ENCODE measurements around the gene MAPK9.
"Not testable (repeated sequence)": the region's sequence is repeated elsewhere in the genome, so short reads cannot be mapped to it uniquely, and the experiment has no call there.

Gene MAPK9

GRCh38 chr5:180326989-180327565 lies 35.2 kb upstream of the MAPK9 start:
- DNase-seq (ENCODE audit: low read depth in 2 of 3, low spot score in 2 of 3), result no peak

- no peak for DNase-seq (ENCODE audit: low read depth in 2 of 3, low spot score in 2 of 3)
These were observed 32.7 kb upstream of the MAPK9 start for GRCh38 chr5:180324601-180324950.

- DNase-seq (ENCODE audit: low read depth in 2 of 3, low spot score in 2 of 3), result no peak
These were observed 32.2 kb upstream of the MAPK9 start for GRCh38 chr5:180323941-180324600.

GRCh38 chr5:180323160-180323559 lies 31.3 kb upstream of the MAPK9 start:
- no peak for DNase-seq (ENCODE audit: low read depth in 2 of 3, low spot score in 2 of 3)

- no peak for DNase-seq (ENCODE audit: low read depth in 2 of 3, low spot score in 2 of 3)
These were observed 26.7 kb upstream of the MAPK9 start for GRCh38 chr5:180318456-180319089.

- no peak for DNase-seq (ENCODE audit: low read depth in 2 of 3, low spot score in 2 of 3)
These were observed 24.7 kb upstream of the MAPK9 start for GRCh38 chr5:180316586-180316985.

GRCh38 chr5:180315762-180316212 lies 23.9 kb upstream of the MAPK9 start:
- peak in 2 of 3 experiments; percentile 43 to 74 for DNase-seq (ENCODE audit: low read depth in 2 of 3, low spot score in 2 of 3)

GRCh38 chr5:180313677-180314505 lies 22.0 kb upstream of the MAPK9 start:
- peak in 1 of 3 experiments; percentile 36 for DNase-seq (ENCODE audit: low read depth in 2 of 3, low spot score in 2 of 3)

- DNase-seq (ENCODE audit: low read depth in 2 of 3, low spot score in 2 of 3), result no peak
These were observed 19.3 kb upstream of the MAPK9 start for GRCh38 chr5:180311216-180311615.

GRCh38 chr5:180306796-180307195 lies 14.9 kb upstream of the MAPK9 start:
- no peak for DNase-seq (ENCODE audit: low read depth in 2 of 3, low spot score in 2 of 3)

- no peak for DNase-seq (ENCODE audit: low read depth in 2 of 3, low spot score in 2 of 3)
These were observed 13.6 kb upstream of the MAPK9 start for GRCh38 chr5:180305481-180305880.

- DNase-seq (ENCODE audit: low read depth in 2 of 3, low spot score in 2 of 3), result no peak
These were observed 12.8 kb upstream of the MAPK9 start for GRCh38 chr5:180304431-180305375.

- DNase-seq (ENCODE audit: low read depth in 2 of 3, low spot score in 2 of 3), result no peak
These were observed 12.1 kb upstream of the MAPK9 start for GRCh38 chr5:180304016-180304292.

- DNase-seq (ENCODE audit: low read depth in 2 of 3, low spot score in 2 of 3), result no peak
These were observed 11.5 kb upstream of the MAPK9 start for GRCh38 chr5:180303226-180304015.

- no peak for DNase-seq (ENCODE audit: low read depth in 2 of 3, low spot score in 2 of 3)
These were observed 10.4 kb upstream of the MAPK9 start for GRCh38 chr5:180302256-180302655.

- DNase-seq (ENCODE audit: low read depth in 2 of 3, low spot score in 2 of 3), result no peak
These were observed 9.4 kb upstream of the MAPK9 start for GRCh38 chr5:180301253-180301652.

GRCh38 chr5:180299526-180299925 lies 7.6 kb upstream of the MAPK9 start:
- DNase-seq (ENCODE audit: low read depth in 2 of 3, low spot score in 2 of 3), result no peak

GRCh38 chr5:180299014-180299413 lies 7.1 kb upstream of the MAPK9 start:
- DNase-seq (ENCODE audit: low read depth in 2 of 3, low spot score in 2 of 3), result not testable (repeated sequence)

- no peak for DNase-seq (ENCODE audit: low read depth in 2 of 3, low spot score in 2 of 3)
These were observed 5.9 kb upstream of the MAPK9 start for GRCh38 chr5:180297587-180298282.

All from activated CD8-positive, alpha-beta memory T cell treated with anti-CD3 and anti-CD28 coated beads for 48 hours (primary cell).